Thyroid gland (tissue), 4 donors: ENCODE data around the gene HLA-DRB5. TPM values are rescaled to one million over a fixed set of nuclear protein-coding genes. Genes with fewer than 3 reads are reported as not detected.

Source experiments
- DNase-seq, 2 donors: peaks; one replicate each; pipeline ENCODE4 v3.0.0-alpha.2; 2019
- H3K27ac ChIP-seq, 3 donors: fragments of 200-600 bp; sonication (generic); 1 replicate in 2 of 3; 2 replicates in 1 of 3; pipeline ENCODE4 v1.5.1; 2016 to 2019; ENCODE audit warnings: mild to moderate bottlenecking in 1 of 3, moderate library complexity in 1 of 3
- H3K27me3 ChIP-seq: fragments of 200-600 bp; sonication (generic); one replicate; pipeline ENCODE4 v1.5.1; 2019
- H3K36me3 ChIP-seq, 2 donors: fragments of 200-600 bp; sonication (generic); one replicate each; pipeline ENCODE4 v1.5.1; 2016 to 2019
- H3K4me1 ChIP-seq, 2 donors: fragments of 200-600 bp; sonication (generic); one replicate each; pipeline ENCODE4 v1.5.1; 2017 to 2019
- H3K4me3 ChIP-seq, 3 donors: fragments of 200-600 bp; sonication (generic); replicated peaks in 1 of 3; 1 replicate in 2 of 3; 2 replicates in 1 of 3; pipeline ENCODE4 v1.5.1; 2016; ENCODE audit warnings: mild to moderate bottlenecking in 1 of 3
- H3K9me3 ChIP-seq: fragments of 200-600 bp; sonication (generic); one replicate; pipeline ENCODE4 v1.5.1; 2017
- CTCF ChIP-seq, 6 experiments: fragments of 200-600 bp in 3 of 6; fragments of 450-650 bp in 3 of 6; sonication (generic) in 3 of 6; IDR thresholded peaks; one replicate each; pipeline ENCODE4 v1.5.1; 2016 to 2019; ENCODE audit warnings: antibody characterized with exemption in 6 of 6, mild to moderate bottlenecking in 2 of 6, inconsistent platforms in 1 of 6, moderate library complexity in 1 of 6
- POLR2A ChIP-seq, 2 donors: fragments of 450-650 bp; IDR thresholded peaks; one replicate each; pipeline ENCODE4 v1.6.1; 2017; ENCODE audit warnings: antibody characterized with exemption in 2 of 2, mild to moderate bottlenecking in 2 of 2, moderate library complexity in 1 of 2
- WGBS, 2 donors: methylation state at CpG; one replicate each; pipeline ENCODE4 v1.1.5; 2017; 5-methylcytosine and 5-hydroxymethylcytosine counted together
- intact Hi-C: fragments of 100-400 bp; cut with DNase I; formaldehyde crosslinking; loops from one replicate; pipeline ENCODE4 v1.15.1; 2023
- total RNA-seq, 4 donors: library from RNA; depleted of rRNA; stranded (reverse); fragments of >200 nt; gene quantifications; one replicate each; pipeline ENCODE4 v1.2.3, GENCODE V29; 2016

HLA-DRB5 gene
- total RNA-seq, 4 donors from 2014 or later = 1.6 to 25.6 TPM; not detected in 2

GRCh38 chr6:32568561-32568960 is 38.5 kb upstream of the HLA-DRB5 start:
- Histone ChIP-seq H3K36me3 (no peaks in the 10 kb centered on the region), H3K4me1 (no peaks in the 10 kb centered on the region), H3K9me3 (no peaks in the 10 kb centered on the region), H3K27ac (no peak overlapping the region), H3K27me3 (no peaks in the 10 kb centered on the region), H3K4me3 (no peak overlapping the region)
- WGBS, 2 donors = 0% methylated on average over 2 to 5 of the region's 6 CpGs
- DNase-seq = no peak
- TF ChIP-seq POLR2A (IDR thresholded peaks at IDR 0.05) (no peak), CTCF (IDR thresholded peaks at IDR 0.05) (no peak)
- intact Hi-C loops = no loop called here

- H3K27me3 ChIP-seq = no peaks in the 10 kb centered on the region
- TF ChIP-seq POLR2A (IDR thresholded peaks at IDR 0.05) (no peak), CTCF (IDR thresholded peaks at IDR 0.05) (no peak)
- H3K4me1 ChIP-seq = no peaks in the 10 kb centered on the region
- intact Hi-C loops = no loop called here
- H3K27ac ChIP-seq = no peak overlapping the region
- no peak overlapping the region for H3K4me3 ChIP-seq
- DNase-seq = no peak
- H3K36me3 ChIP-seq = no peaks in the 10 kb centered on the region
- H3K9me3 ChIP-seq = no peaks in the 10 kb centered on the region
- 48% methylated on average over 6 of the region's 8 CpGs; no CpG with 5 or more reads in 1 of the 2 donors for WGBS, 2 donors
These were observed 36.9 kb upstream of the HLA-DRB5 start for GRCh38 chr6:32566957-32567356.

- H3K36me3 ChIP-seq = no peaks in the 10 kb centered on the region
- H3K9me3 ChIP-seq = no peaks in the 10 kb centered on the region
- H3K27me3 ChIP-seq = no peaks in the 10 kb centered on the region
- no peak overlapping the region for H3K4me3 ChIP-seq
- H3K27ac ChIP-seq = no peak overlapping the region
- intact Hi-C loops = no loop called here
- DNase-seq = no peak
- TF ChIP-seq POLR2A (IDR thresholded peaks at IDR 0.05) (no peak), CTCF (IDR thresholded peaks at IDR 0.05) (no peak)
- H3K4me1 ChIP-seq = no peaks in the 10 kb centered on the region
- no CpG with 5 or more reads among the region's 1 CpG for WGBS, 2 donors
These were observed 35.4 kb upstream of the HLA-DRB5 start for GRCh38 chr6:32565511-32565910.

GRCh38 chr6:32562940-32563339 is 32.9 kb upstream of the HLA-DRB5 start:
- TF ChIP-seq POLR2A (IDR thresholded peaks at IDR 0.05) (no peak), CTCF (IDR thresholded peaks at IDR 0.05) (no peak)
- Histone ChIP-seq H3K4me1 (no peaks in the 10 kb centered on the region), H3K27me3 (no peaks in the 10 kb centered on the region), H3K36me3 (no peaks in the 10 kb centered on the region), H3K4me3 (no peak overlapping the region), H3K27ac (no peak overlapping the region), H3K9me3 (no peaks in the 10 kb centered on the region)
- DNase-seq = no peak
- intact Hi-C loops = no loop called here
- WGBS, 2 donors = 0% methylated on average over 1 of the region's 2 CpGs

- Histone ChIP-seq H3K4me1 (no peaks in the 10 kb centered on the region), H3K36me3 (no peaks in the 10 kb centered on the region), H3K27me3 (no peaks in the 10 kb centered on the region), H3K9me3 (no peaks in the 10 kb centered on the region), H3K4me3 (no peak overlapping the region), H3K27ac (no peak overlapping the region)
- intact Hi-C loops = no loop called here
- TF ChIP-seq CTCF (IDR thresholded peaks at IDR 0.05) = no peak
- TF ChIP-seq POLR2A (IDR thresholded peaks at IDR 0.05) = no peak
- no CpG with 5 or more reads among the region's 7 CpGs for WGBS, 2 donors
- no peak for DNase-seq
These were observed 29.7 kb upstream of the HLA-DRB5 start for GRCh38 chr6:32559747-32560146.
